ENCODE data around the gene KCNN2. TPM values are rescaled to one million over a fixed set of nuclear protein-coding genes. Genes with fewer than 3 reads are reported as not detected.

KCNN2 gene
- 8.6 TPM for polyA plus RNA-seq (2013, experiment 1 of 4)
- polyA plus RNA-seq (2013, experiment 2 of 4): 8.3 TPM
- 7.5 TPM for polyA plus RNA-seq (2013, experiment 3 of 4)
- polyA plus RNA-seq (2013, experiment 4 of 4): 7.5 TPM

GRCh38 chr5:114361724-114362196 lies at the start of gene KCNN2:
KCNN2 (plus strand) TSS chr5:114362070; CDS start chr5:114362140, 70 bp downstream.
- no peaks in the 10 kb centered on the region for H3K9me3 ChIP-seq (ENCODE audit: control insufficient read depth, low read length)
- peak within 1 kb of the TSS; percentile 79 for H3K4me3 ChIP-seq (ENCODE audit: insufficient read depth, low read depth, low read length)
- WGBS, 2 experiments: 0% methylated on average over 33 of the region's 33 CpGs
- H3K27me3 ChIP-seq (ENCODE audit: control insufficient read depth, insufficient read depth, low read length, poor library complexity, severe bottlenecking): peaks cover 24% of the 10 kb centered on the region
- H3K27ac ChIP-seq (ENCODE audit: insufficient read depth, low read depth, low read length, poor library complexity, severe bottlenecking): peak within 1 kb of the TSS; percentile 90
- H3K36me3 ChIP-seq (ENCODE audit: control insufficient read depth, insufficient read depth, low read length): no peaks in the 10 kb centered on the region
- peaks cover 9% of the 10 kb centered on the region for H3K4me1 ChIP-seq (ENCODE audit: control insufficient read depth, insufficient read depth, low read length)

GRCh38 chr5:114312658-114313057 lies 49.2 kb upstream of the KCNN2 start:
- WGBS, 2 experiments: 50% methylated on average over 1 of the region's 1 CpG; no CpG with 5 or more reads in 1 of the 2 experiments
- H3K36me3 ChIP-seq (ENCODE audit: control insufficient read depth, insufficient read depth, low read length): no peaks in the 10 kb centered on the region
- H3K27me3 ChIP-seq (ENCODE audit: control insufficient read depth, insufficient read depth, low read length, poor library complexity, severe bottlenecking): no peaks in the 10 kb centered on the region
- no peaks in the 10 kb centered on the region for H3K9me3 ChIP-seq (ENCODE audit: control insufficient read depth, low read length)
- peaks cover 16% of the 10 kb centered on the region for H3K4me1 ChIP-seq (ENCODE audit: control insufficient read depth, insufficient read depth, low read length)
- H3K4me3 ChIP-seq (ENCODE audit: insufficient read depth, low read depth, low read length): no peak overlapping the region
- H3K27ac ChIP-seq (ENCODE audit: insufficient read depth, low read depth, low read length, poor library complexity, severe bottlenecking): no peak overlapping the region

DNA sequence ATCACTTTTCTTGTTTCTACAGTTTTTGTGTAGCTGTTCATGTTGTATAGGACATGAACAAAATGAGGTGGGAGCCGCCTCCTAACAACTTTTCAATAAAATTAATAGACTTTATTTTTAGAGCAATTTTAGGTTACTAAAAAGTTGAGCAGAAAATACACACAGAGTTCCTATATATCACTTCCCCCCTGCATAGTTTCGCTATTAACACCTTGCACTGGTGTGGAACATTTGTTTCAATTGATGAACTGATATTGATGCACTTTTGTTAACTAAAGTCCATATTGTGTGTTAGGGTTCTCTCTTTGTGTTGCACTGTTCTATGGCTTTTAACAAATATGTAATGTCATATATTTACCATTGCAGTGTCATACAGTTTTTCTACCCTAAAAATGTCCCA lies 47.8 kb upstream of the KCNN2 start:
- H3K27me3 ChIP-seq (ENCODE audit: control insufficient read depth, insufficient read depth, low read length, poor library complexity, severe bottlenecking): no peaks in the 10 kb centered on the region
- peaks cover 6% of the 10 kb centered on the region for H3K4me1 ChIP-seq (ENCODE audit: control insufficient read depth, insufficient read depth, low read length)
- WGBS, 2 experiments: 100% methylated on average over 1 of the region's 2 CpGs; no CpG with 5 or more reads in 1 of the 2 experiments
- no peaks in the 10 kb centered on the region for H3K9me3 ChIP-seq (ENCODE audit: control insufficient read depth, low read length)
- H3K27ac ChIP-seq (ENCODE audit: insufficient read depth, low read depth, low read length, poor library complexity, severe bottlenecking): no peak overlapping the region
- no peaks in the 10 kb centered on the region for H3K36me3 ChIP-seq (ENCODE audit: control insufficient read depth, insufficient read depth, low read length)
- H3K4me3 ChIP-seq (ENCODE audit: insufficient read depth, low read depth, low read length): no peak overlapping the region

DNA sequence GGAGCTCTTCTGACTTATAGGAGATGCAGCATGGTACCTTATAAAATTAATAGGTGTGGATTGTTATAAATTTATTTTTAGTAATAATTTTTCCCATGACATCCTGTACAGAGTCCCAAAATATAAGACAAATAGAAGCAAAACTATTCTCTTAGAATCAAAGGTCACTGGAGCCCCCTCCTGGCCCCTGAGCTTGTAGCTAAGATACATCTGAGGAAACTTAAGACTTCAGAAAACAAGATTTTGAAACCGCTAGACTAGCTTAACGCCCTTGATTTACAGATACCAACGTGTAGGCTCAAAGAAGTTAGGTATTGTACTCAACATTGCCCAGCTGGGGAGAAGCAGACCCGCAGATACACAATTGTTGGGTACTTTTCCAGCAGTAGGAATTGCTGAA lies 45.7 kb upstream of the KCNN2 start:
- Histone ChIP-seq H3K36me3 (ENCODE audit: control insufficient read depth, insufficient read depth, low read length) (no peaks in the 10 kb centered on the region), H3K9me3 (ENCODE audit: control insufficient read depth, low read length) (no peaks in the 10 kb centered on the region), H3K27me3 (ENCODE audit: control insufficient read depth, insufficient read depth, low read length, poor library complexity, severe bottlenecking) (no peaks in the 10 kb centered on the region), H3K27ac (ENCODE audit: insufficient read depth, low read depth, low read length, poor library complexity, severe bottlenecking) (no peak overlapping the region), H3K4me1 (ENCODE audit: control insufficient read depth, insufficient read depth, low read length) (peaks cover 6% of the 10 kb centered on the region), H3K4me3 (ENCODE audit: insufficient read depth, low read depth, low read length) (no peak overlapping the region)
- 49 to 53% methylated on average over 4 of the region's 4 CpGs for WGBS, 2 experiments

GRCh38 chr5:114317751-114318150 lies 44.1 kb upstream of the KCNN2 start:
- Histone ChIP-seq H3K27me3 (ENCODE audit: control insufficient read depth, insufficient read depth, low read length, poor library complexity, severe bottlenecking) (no peaks in the 10 kb centered on the region), H3K4me3 (ENCODE audit: insufficient read depth, low read depth, low read length) (no peak overlapping the region), H3K9me3 (ENCODE audit: control insufficient read depth, low read length) (no peaks in the 10 kb centered on the region), H3K36me3 (ENCODE audit: control insufficient read depth, insufficient read depth, low read length) (no peaks in the 10 kb centered on the region), H3K4me1 (ENCODE audit: control insufficient read depth, insufficient read depth, low read length) (peaks cover 6% of the 10 kb centered on the region), H3K27ac (ENCODE audit: insufficient read depth, low read depth, low read length, poor library complexity, severe bottlenecking) (no peak overlapping the region)
- 87 to 89% methylated on average over 6 of the region's 6 CpGs for WGBS, 2 experiments

- Histone ChIP-seq H3K4me1 (ENCODE audit: control insufficient read depth, insufficient read depth, low read length) (no peaks in the 10 kb centered on the region), H3K27me3 (ENCODE audit: control insufficient read depth, insufficient read depth, low read length, poor library complexity, severe bottlenecking) (no peaks in the 10 kb centered on the region), H3K9me3 (ENCODE audit: control insufficient read depth, low read length) (no peaks in the 10 kb centered on the region), H3K4me3 (ENCODE audit: insufficient read depth, low read depth, low read length) (no peak overlapping the region), H3K27ac (ENCODE audit: insufficient read depth, low read depth, low read length, poor library complexity, severe bottlenecking) (no peak overlapping the region), H3K36me3 (ENCODE audit: control insufficient read depth, insufficient read depth, low read length) (no peaks in the 10 kb centered on the region)
- 88 to 90% methylated on average over 1 of the region's 1 CpG for WGBS, 2 experiments
Measured at GRCh38 chr5:114319236-114319635, 42.6 kb upstream of the KCNN2 start.

GRCh38 chr5:114319821-114320220 lies 42.0 kb upstream of the KCNN2 start:
- Histone ChIP-seq H3K27me3 (ENCODE audit: control insufficient read depth, insufficient read depth, low read length, poor library complexity, severe bottlenecking) (no peaks in the 10 kb centered on the region), H3K9me3 (ENCODE audit: control insufficient read depth, low read length) (no peaks in the 10 kb centered on the region), H3K27ac (ENCODE audit: insufficient read depth, low read depth, low read length, poor library complexity, severe bottlenecking) (no peak overlapping the region), H3K4me3 (ENCODE audit: insufficient read depth, low read depth, low read length) (no peak overlapping the region), H3K36me3 (ENCODE audit: control insufficient read depth, insufficient read depth, low read length) (no peaks in the 10 kb centered on the region), H3K4me1 (ENCODE audit: control insufficient read depth, insufficient read depth, low read length) (no peaks in the 10 kb centered on the region)
- WGBS, 2 experiments: no CpG with 5 or more reads among the region's 1 CpG

- Histone ChIP-seq H3K27ac (ENCODE audit: insufficient read depth, low read depth, low read length, poor library complexity, severe bottlenecking) (no peak overlapping the region), H3K4me3 (ENCODE audit: insufficient read depth, low read depth, low read length) (no peak overlapping the region), H3K27me3 (ENCODE audit: control insufficient read depth, insufficient read depth, low read length, poor library complexity, severe bottlenecking) (no peaks in the 10 kb centered on the region), H3K9me3 (ENCODE audit: control insufficient read depth, low read length) (no peaks in the 10 kb centered on the region), H3K4me1 (ENCODE audit: control insufficient read depth, insufficient read depth, low read length) (no peaks in the 10 kb centered on the region), H3K36me3 (ENCODE audit: control insufficient read depth, insufficient read depth, low read length) (no peaks in the 10 kb centered on the region)
- WGBS, 2 experiments: 96 to 100% methylated on average over 1 of the region's 1 CpG
Measured at GRCh38 chr5:114324282-114324681, 37.6 kb upstream of the KCNN2 start.

DNA sequence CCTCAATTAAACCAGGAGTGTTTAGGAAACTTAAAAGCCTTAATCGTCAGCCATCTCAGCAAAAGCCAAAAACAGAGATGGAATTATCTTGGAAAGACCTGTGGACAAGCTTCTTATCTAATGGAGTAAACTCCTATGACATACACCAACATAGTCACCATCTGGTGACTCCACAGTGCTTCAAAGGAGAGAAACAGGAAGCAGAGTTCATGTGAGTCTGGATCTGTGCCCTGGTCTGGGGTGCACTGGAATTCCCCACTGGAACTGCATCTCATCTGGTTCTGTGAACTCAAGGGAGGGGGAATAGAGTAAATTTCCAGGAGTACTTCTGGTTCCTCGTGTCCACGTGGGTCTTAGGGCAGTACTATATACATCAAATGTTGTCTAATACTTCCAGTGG lies 36.3 kb upstream of the KCNN2 start:
- H3K27ac ChIP-seq (ENCODE audit: insufficient read depth, low read depth, low read length, poor library complexity, severe bottlenecking): no peak overlapping the region
- H3K4me1 ChIP-seq (ENCODE audit: control insufficient read depth, insufficient read depth, low read length): no peaks in the 10 kb centered on the region
- no peaks in the 10 kb centered on the region for H3K27me3 ChIP-seq (ENCODE audit: control insufficient read depth, insufficient read depth, low read length, poor library complexity, severe bottlenecking)
- 75 to 78% methylated on average over 3 of the region's 3 CpGs for WGBS, 2 experiments
- H3K9me3 ChIP-seq (ENCODE audit: control insufficient read depth, low read length): no peaks in the 10 kb centered on the region
- H3K4me3 ChIP-seq (ENCODE audit: insufficient read depth, low read depth, low read length): no peak overlapping the region
- no peaks in the 10 kb centered on the region for H3K36me3 ChIP-seq (ENCODE audit: control insufficient read depth, insufficient read depth, low read length)

GRCh38 chr5:114327474-114327873 lies 34.4 kb upstream of the KCNN2 start:
- Histone ChIP-seq H3K4me1 (ENCODE audit: control insufficient read depth, insufficient read depth, low read length) (no peaks in the 10 kb centered on the region), H3K27ac (ENCODE audit: insufficient read depth, low read depth, low read length, poor library complexity, severe bottlenecking) (no peak overlapping the region), H3K36me3 (ENCODE audit: control insufficient read depth, insufficient read depth, low read length) (no peaks in the 10 kb centered on the region), H3K27me3 (ENCODE audit: control insufficient read depth, insufficient read depth, low read length, poor library complexity, severe bottlenecking) (no peaks in the 10 kb centered on the region), H3K4me3 (ENCODE audit: insufficient read depth, low read depth, low read length) (no peak overlapping the region), H3K9me3 (ENCODE audit: control insufficient read depth, low read length) (no peaks in the 10 kb centered on the region)
- WGBS, 2 experiments: 86 to 88% methylated on average over 1 to 2 of the region's 3 CpGs

GRCh38 chr5:114327987-114328386 lies 33.9 kb upstream of the KCNN2 start:
- Histone ChIP-seq H3K9me3 (ENCODE audit: control insufficient read depth, low read length) (no peaks in the 10 kb centered on the region), H3K36me3 (ENCODE audit: control insufficient read depth, insufficient read depth, low read length) (no peaks in the 10 kb centered on the region), H3K27ac (ENCODE audit: insufficient read depth, low read depth, low read length, poor library complexity, severe bottlenecking) (no peak overlapping the region), H3K4me3 (ENCODE audit: insufficient read depth, low read depth, low read length) (no peak overlapping the region), H3K4me1 (ENCODE audit: control insufficient read depth, insufficient read depth, low read length) (no peaks in the 10 kb centered on the region), H3K27me3 (ENCODE audit: control insufficient read depth, insufficient read depth, low read length, poor library complexity, severe bottlenecking) (no peaks in the 10 kb centered on the region)
- 88 to 93% methylated on average over 1 to 3 of the region's 3 CpGs for WGBS, 2 experiments

Data from ectodermal cell (in vitro differentiated cells).